Effector memory CD8-positive, alpha-beta T cell (primary cell): ENCODE data around the gene MAP3K9.
A peak's percentile ranks its signal among the peaks of the same experiment; 100 is the strongest.

Source experiments
- ATAC-seq: fragments of 150-1000 bp; cut with Tn5 transposase; replicated peaks from 2 replicates; pipeline ENCODE4 v1.10.0; 2021; ENCODE audit warnings: mild to moderate bottlenecking, moderate library complexity
- DNase-seq, 3 experiments: peaks; one replicate each; pipeline ENCODE4 v3.0.0; 2021
- H3K27ac Mint-ChIP-seq, 2 donors: one replicate each; pipeline ENCODE4 v1.8.0; 2022; ENCODE audit warnings: mild to moderate bottlenecking in 2 of 2, mixed read lengths in 2 of 2, moderate library complexity in 2 of 2
- H3K27me3 Mint-ChIP-seq, 2 donors: one replicate each; pipeline ENCODE4 v1.8.0; 2022; ENCODE audit warnings: mixed read lengths in 2 of 2
- H3K36me3 Mint-ChIP-seq: one replicate; pipeline ENCODE4 v1.8.0; 2022; ENCODE audit warnings: mild to moderate bottlenecking, moderate library complexity, mixed read lengths; ENCODE audit not compliant: insufficient read depth
- H3K4me1 Mint-ChIP-seq, 2 donors: one replicate each; pipeline ENCODE4 v1.8.0; 2022; ENCODE audit warnings: low read depth in 2 of 2, mixed read lengths in 2 of 2
- H3K4me3 Mint-ChIP-seq, 2 donors: one replicate each; pipeline ENCODE4 v1.8.0; 2022; ENCODE audit warnings: mild to moderate bottlenecking in 2 of 2, mixed read lengths in 2 of 2, moderate library complexity in 2 of 2
- H3K9me3 Mint-ChIP-seq, 2 donors: one replicate each; pipeline ENCODE4 v1.8.0; 2022; ENCODE audit warnings: mixed read lengths in 2 of 2

Gene MAP3K9

DNA sequence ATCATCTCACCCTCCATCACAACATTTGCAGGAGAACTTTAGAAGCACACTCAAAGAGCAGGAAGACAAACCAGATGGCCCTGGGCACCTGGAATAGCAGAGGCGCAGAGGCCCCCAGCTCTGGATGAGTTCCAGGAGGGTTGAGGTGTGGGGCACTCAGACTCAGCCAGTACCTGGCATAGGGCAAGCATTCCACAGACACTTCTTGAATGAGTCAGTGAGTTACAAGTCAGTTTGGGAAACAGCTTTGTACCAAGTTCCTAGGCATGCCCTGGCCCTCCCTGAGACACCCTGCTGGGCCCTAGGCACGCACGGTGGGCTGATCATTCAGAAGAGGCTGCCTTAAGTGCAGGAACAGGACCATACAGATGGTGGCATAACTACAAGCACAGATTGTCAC lies 54.3 kb downstream of the MAP3K9 start:
- H3K4me3 Mint-ChIP-seq = no peak overlapping the region

DNA sequence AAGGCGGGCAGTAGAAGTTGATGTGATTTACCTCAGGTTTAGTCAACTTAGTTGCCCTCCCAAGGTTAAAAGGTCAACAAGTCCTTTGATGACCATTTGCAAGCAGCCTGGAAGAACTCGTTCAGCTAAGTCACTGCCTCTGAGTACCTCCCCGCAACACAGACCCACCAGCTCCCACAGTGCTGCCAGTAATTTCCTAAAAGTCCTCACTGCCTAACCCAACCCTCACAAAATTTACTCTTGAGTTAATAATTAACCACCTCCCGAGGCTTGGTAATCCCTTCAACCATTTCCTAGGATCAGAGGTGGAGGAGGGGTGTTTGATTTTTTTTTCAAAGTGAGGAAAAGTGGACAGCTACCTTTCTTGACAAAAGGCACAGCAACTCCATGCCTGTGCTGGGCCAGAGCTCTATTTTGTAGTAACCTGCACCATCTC lies 55.8 kb downstream of the MAP3K9 start:
- H3K27me3 Mint-ChIP-seq = no peaks in the 10 kb centered on the region
- no peak overlapping the region for H3K4me3 Mint-ChIP-seq
- peaks cover 2% of the 10 kb centered on the region for H3K36me3 Mint-ChIP-seq
- no peaks in the 10 kb centered on the region for H3K4me1 Mint-ChIP-seq
- no peak for DNase-seq
- H3K27ac Mint-ChIP-seq = no peak overlapping the region
- H3K9me3 Mint-ChIP-seq = no peaks in the 10 kb centered on the region
- ATAC-seq = no peak

More for the DNA sequence above, 54.3 kb downstream of the MAP3K9 start:
- no peak for DNase-seq
- ATAC-seq = no peak
- no peaks in the 10 kb centered on the region for H3K4me1 Mint-ChIP-seq
- H3K36me3 Mint-ChIP-seq = peaks cover 2% of the 10 kb centered on the region
- no peak overlapping the region for H3K27ac Mint-ChIP-seq
- no peaks in the 10 kb centered on the region for H3K9me3 Mint-ChIP-seq
- no peaks in the 10 kb centered on the region for H3K27me3 Mint-ChIP-seq

DNA sequence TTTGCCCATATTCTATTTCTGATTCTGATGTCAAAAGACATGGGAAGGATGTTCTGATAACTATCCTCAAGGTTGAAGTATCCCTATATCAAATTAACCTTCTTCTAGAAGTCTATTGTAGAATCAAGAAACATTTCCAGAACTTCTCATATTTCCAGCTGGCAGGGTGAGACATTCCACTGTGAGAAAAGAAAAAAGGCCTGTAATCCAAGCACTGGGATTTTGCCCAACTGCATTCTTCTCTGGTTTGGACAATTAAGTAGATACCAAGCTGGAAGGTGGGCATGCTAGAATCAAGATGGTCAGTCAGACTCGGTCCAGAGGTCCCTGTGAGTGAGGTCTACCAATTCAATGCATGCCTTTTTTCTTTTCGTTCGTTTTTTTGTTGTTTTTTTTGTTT lies 60.9 kb downstream of the MAP3K9 start:
- Mint-ChIP-seq H3K27ac (no peak overlapping the region), H3K36me3 (no peaks in the 10 kb centered on the region), H3K27me3 (no peaks in the 10 kb centered on the region), H3K9me3 (no peaks in the 10 kb centered on the region), H3K4me1 (no peaks in the 10 kb centered on the region), H3K4me3 (no peak overlapping the region)
- DNase-seq (no peak), ATAC-seq (no peak)

DNA sequence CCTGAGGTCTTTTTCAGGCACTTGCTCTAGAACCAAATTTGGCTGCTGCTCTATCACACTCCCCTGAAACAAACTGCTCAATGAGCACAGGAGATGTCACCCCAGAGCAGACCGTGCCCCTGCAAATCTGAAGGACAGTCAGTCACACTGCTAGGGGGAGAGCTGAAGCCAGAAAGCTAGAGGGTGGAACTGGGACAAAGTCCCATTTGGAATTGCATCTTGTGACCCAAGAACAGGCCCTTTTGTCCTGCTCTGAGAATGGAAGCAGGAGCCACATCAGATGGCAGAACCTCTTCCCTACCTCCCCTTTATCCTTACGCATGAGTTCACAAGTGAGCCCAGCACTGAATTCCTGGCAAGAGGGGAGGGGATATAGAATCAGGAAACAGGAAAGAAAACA lies 64.7 kb downstream of the MAP3K9 start:
- H3K4me3 Mint-ChIP-seq = no peak overlapping the region
- H3K36me3 Mint-ChIP-seq = no peaks in the 10 kb centered on the region
- ATAC-seq = no peak
- no peaks in the 10 kb centered on the region for H3K27me3 Mint-ChIP-seq
- H3K9me3 Mint-ChIP-seq = no peaks in the 10 kb centered on the region
- no peak for DNase-seq
- no peak overlapping the region for H3K27ac Mint-ChIP-seq
- H3K4me1 Mint-ChIP-seq = no peaks in the 10 kb centered on the region

DNA sequence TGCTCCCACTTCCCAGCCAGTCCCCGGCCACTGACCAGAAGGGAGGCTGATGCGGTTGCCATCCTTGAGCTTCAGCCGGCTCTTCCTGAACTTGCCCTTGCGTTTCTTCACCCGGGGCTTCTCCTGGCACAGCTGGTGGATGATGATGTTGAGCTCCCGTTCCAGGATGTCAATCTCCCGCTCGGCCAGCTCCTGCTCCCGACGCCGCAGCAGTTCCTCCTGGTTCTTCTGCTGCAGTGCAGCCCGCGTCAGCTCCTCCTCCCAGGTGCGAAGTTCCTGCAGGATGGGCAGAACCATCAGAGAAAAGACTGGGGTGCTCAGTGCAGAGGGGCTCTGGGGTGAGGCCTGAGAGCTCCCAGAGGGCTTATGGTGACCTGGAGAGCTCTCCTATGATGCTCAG lies 67.0 kb downstream of the MAP3K9 start:
- H3K4me3 Mint-ChIP-seq = no peak overlapping the region
- H3K4me1 Mint-ChIP-seq = no peaks in the 10 kb centered on the region
- no peak overlapping the region for H3K27ac Mint-ChIP-seq
- ATAC-seq (no peak), DNase-seq (no peak)
- no peaks in the 10 kb centered on the region for H3K27me3 Mint-ChIP-seq
- no peaks in the 10 kb centered on the region for H3K36me3 Mint-ChIP-seq
- H3K9me3 Mint-ChIP-seq = no peaks in the 10 kb centered on the region

DNA sequence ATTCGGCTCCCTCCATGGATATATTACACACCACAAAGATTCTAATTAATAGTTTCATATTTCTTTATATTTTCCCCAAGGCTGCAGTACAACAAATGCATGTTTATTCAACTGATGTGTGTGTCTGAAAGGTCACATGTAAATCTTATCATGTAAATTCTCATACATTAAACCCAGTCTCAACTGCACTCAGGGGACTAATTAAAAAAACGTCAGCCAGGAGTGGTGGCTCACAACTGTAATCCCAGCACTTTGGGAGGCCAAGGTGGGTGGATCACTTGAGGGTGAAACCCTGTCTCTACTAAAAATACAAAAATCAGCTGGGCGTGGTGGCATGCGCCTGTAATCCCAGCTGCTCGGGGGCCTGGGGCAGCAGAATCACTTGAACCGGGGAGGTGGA lies 67.8 kb downstream of the MAP3K9 start:
- no peak for DNase-seq
- Mint-ChIP-seq H3K4me3 (no peak overlapping the region), H3K4me1 (no peaks in the 10 kb centered on the region), H3K27ac (no peak overlapping the region), H3K27me3 (no peaks in the 10 kb centered on the region), H3K9me3 (no peaks in the 10 kb centered on the region), H3K36me3 (no peaks in the 10 kb centered on the region)
- no peak for ATAC-seq

DNA sequence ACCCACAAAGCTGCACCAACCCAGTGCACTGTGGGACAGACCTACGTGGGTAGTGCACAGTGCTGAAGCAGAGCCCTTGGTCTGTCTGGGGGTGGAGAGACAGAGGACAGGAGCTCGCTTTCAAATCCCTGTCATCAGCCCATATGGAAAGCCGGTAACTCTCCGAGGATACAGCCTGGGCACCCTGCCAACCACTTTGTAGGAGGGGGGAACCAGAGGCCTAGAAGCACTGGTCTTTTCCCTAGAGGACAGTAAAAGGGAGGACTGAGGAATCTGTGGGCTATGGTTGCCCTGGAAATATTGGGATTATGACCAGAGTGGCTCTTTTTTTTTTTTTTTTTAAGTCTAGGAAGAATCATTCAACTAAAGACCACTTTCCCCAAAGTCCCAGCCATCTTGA lies 74.3 kb downstream of the MAP3K9 start:
- H3K9me3 Mint-ChIP-seq = no peaks in the 10 kb centered on the region
- H3K36me3 Mint-ChIP-seq = no peaks in the 10 kb centered on the region
- no peak for DNase-seq
- H3K27me3 Mint-ChIP-seq = no peaks in the 10 kb centered on the region
- no peak for ATAC-seq
- no peaks in the 10 kb centered on the region for H3K4me1 Mint-ChIP-seq
- no peak overlapping the region for H3K27ac Mint-ChIP-seq
- H3K4me3 Mint-ChIP-seq = no peak overlapping the region

DNA sequence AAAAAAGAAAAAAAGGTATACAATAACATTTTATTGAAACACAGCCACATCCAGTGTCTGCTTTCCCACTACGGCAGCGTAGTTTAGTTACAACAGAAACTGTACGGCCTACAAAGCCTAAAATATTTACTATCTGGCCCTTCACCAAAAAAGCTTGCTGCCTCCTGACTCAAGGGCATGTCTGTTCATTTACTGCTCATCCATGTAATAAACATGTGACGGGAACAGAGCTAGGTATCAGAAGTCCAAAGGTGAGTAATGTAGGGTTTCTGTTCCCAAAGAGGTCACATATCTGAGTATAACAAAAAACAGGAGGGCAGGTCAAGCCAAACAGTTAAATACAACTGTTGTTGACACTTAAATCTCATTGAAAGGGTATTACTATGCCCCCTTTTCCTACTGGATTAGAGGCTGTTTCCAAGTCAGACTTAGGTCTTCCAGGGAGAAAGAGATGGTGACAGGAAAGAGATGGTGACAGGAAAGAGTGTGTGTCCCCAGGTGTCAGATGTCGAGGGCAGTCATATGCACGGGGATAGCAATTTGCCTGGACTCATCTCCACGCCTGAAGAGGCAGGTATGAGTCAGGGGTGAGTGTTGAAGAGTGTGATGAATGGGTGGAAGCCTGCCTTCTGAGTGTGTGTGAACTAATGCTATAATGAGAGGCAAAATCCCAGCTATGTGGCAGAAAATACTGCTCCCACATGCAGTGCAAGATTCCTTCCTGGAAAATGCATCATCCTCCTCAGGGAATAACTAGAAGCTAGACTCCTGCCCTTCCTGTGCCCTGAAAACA lies 77.7 kb downstream of the MAP3K9 start:
- DNase-seq (no peak), ATAC-seq (no peak)
- no peaks in the 10 kb centered on the region for H3K36me3 Mint-ChIP-seq
- H3K27me3 Mint-ChIP-seq = no peaks in the 10 kb centered on the region
- no peaks in the 10 kb centered on the region for H3K4me1 Mint-ChIP-seq
- H3K4me3 Mint-ChIP-seq = no peak overlapping the region
- no peaks in the 10 kb centered on the region for H3K9me3 Mint-ChIP-seq
- peak overlapping the region in 1 of 2 donors; percentile 13 for H3K27ac Mint-ChIP-seq

DNA sequence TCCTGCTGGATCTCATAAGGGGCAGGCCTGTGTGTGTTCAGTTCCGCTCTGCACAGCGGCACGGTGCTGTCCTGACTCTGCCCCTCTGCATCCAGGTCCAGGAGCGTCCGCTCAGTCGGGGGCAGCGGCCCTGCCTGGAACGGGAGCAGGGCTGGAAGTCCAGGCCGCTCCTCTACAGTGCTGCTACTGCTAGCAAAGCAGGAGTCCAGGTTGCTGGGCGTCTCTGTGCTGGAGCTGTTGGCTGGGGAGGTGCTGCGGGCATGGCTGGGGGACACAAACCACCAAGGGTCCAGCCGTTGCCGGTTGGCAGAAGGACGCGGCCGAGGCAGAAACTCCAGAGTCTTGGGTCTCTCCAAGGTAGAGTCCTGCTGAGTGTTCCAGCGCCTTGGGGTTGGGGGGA lies 78.9 kb downstream of the MAP3K9 start:
- H3K27ac Mint-ChIP-seq = no peak overlapping the region
- no peak for DNase-seq
- H3K4me1 Mint-ChIP-seq = no peaks in the 10 kb centered on the region
- H3K4me3 Mint-ChIP-seq = no peak overlapping the region
- no peak for ATAC-seq
- no peaks in the 10 kb centered on the region for H3K27me3 Mint-ChIP-seq
- H3K9me3 Mint-ChIP-seq = no peaks in the 10 kb centered on the region
- H3K36me3 Mint-ChIP-seq = no peaks in the 10 kb centered on the region

DNA sequence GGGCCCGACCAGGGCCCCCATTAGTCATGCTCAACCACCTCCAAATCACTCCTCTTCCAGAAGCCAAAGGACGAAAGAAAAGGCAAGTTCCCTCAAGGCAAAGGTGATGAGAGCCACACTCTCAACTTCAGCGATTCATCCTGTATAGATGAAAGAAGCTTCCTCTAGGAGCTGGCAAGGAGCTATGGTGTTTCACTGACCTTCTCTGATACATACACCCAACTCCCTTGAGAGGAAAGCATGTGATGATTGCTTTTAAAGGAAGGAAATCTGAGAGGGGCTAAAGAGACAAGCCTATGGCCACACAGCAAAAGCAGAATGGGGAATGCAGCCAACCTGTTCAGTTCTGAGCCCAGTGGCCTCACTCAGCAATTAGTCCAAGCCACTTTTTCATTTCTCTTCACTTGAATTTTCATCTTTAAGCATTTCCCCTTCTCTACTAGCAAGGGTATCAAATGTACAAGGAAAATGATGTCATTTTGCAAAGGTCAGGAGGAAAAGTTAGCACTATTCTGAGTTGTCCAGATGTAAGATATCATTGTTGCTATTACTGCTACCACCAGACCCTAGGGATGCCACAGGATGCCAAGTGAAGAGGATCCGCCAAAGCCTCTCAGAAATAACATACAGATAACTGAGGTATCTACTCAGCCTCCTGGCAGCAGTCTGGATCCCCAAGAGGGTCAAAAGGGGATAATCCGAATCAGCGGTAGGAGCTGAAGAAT lies 82.5 kb downstream of the MAP3K9 start:
- H3K9me3 Mint-ChIP-seq = no peaks in the 10 kb centered on the region
- H3K4me3 Mint-ChIP-seq = no peak overlapping the region
- no peaks in the 10 kb centered on the region for H3K27me3 Mint-ChIP-seq
- no peaks in the 10 kb centered on the region for H3K36me3 Mint-ChIP-seq
- H3K4me1 Mint-ChIP-seq = no peaks in the 10 kb centered on the region
- H3K27ac Mint-ChIP-seq = no peak overlapping the region
- ATAC-seq (no peak), DNase-seq (no peak)

DNA sequence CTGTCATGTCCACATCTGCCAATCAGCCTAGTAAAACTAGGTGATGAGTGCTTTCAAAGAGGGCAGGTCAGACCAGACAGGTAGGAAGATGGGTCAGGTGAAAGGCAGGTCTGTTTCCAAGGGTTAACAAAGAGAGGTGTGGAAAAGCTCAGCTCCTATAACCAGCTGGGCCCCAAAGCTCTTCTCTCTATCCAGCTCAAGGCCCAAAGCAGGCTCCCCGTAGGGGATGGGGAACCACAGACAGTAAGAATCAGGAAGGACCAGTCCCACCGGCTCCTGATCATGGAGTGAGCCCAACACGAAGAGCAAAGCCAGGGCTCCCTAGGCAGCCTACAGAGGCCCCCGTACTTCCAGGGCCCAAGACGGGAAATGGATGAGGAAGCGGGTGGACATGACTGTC lies 84.4 kb downstream of the MAP3K9 start:
- no peak overlapping the region for H3K27ac Mint-ChIP-seq
- H3K4me1 Mint-ChIP-seq = no peaks in the 10 kb centered on the region
- no peaks in the 10 kb centered on the region for H3K36me3 Mint-ChIP-seq
- H3K9me3 Mint-ChIP-seq = no peaks in the 10 kb centered on the region
- DNase-seq = no peak
- no peak overlapping the region for H3K4me3 Mint-ChIP-seq
- no peak for ATAC-seq
- no peaks in the 10 kb centered on the region for H3K27me3 Mint-ChIP-seq

DNA sequence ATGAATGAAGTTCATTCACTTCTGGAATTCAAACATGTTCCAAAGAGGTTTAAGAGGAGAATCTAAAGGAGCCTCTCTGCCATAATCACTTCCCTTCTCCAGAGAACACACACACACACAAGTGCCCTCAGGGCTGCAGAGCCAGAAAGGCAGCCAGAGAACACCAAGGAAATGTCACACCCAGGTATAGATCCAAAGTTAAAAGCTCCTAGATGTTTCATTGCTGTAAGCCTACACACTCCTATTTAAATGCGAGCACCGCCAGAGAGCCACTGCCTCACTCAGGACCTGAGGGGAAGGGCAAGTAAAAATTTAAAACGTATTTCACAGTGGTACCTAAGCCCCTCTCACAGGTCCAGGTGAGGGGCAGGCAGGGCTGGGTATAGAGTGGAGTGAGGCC lies 85.2 kb downstream of the MAP3K9 start:
- ATAC-seq (no peak), DNase-seq (no peak)
- Mint-ChIP-seq H3K27ac (no peak overlapping the region), H3K36me3 (no peaks in the 10 kb centered on the region), H3K9me3 (no peaks in the 10 kb centered on the region), H3K27me3 (no peaks in the 10 kb centered on the region), H3K4me1 (no peaks in the 10 kb centered on the region), H3K4me3 (no peak overlapping the region)

DNA sequence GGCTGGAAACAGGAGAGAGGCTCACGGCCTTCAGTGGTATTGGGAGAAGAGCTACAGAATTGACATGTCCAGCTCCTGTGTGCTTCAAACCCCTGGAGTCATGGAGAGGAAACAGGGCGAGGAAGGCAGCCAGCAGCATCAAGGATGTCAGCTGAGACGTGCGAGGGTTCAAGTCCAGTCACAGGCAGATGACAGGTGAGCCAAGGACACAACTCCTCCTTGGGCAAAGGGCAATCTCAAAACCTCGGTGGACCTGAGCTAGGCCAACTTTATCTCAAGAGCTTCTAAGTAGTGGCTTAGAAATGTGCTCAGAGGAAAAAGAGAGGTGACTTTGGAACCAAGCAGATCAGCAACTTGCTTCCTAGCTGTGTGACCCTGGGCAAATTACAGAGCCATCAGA lies 86.0 kb downstream of the MAP3K9 start:
- ATAC-seq (no peak), DNase-seq (no peak)
- H3K4me1 Mint-ChIP-seq = no peaks in the 10 kb centered on the region
- no peak overlapping the region for H3K4me3 Mint-ChIP-seq
- H3K27ac Mint-ChIP-seq = no peak overlapping the region
- no peaks in the 10 kb centered on the region for H3K36me3 Mint-ChIP-seq
- H3K27me3 Mint-ChIP-seq = no peaks in the 10 kb centered on the region
- no peaks in the 10 kb centered on the region for H3K9me3 Mint-ChIP-seq

DNA sequence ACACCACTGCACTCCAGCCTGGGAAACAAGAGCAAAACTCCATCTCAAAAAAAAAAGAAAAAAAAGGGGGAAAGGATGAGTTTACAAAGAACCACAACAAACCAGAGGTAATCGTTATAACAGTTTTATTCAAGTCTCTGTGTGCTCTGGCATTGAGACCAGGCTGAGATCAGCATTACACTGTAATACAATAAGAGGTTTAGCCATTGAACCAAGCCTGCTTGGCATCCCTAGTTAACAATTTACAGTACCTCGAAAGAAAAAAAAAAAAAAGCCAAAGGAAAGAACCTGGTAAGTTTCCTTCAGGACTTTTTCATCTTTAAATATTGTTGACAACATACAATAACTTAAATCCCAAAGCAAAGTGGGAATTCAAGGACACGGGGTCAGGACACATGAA lies 86.9 kb downstream of the MAP3K9 start:
- no peak for DNase-seq
- ATAC-seq = no peak
- no peaks in the 10 kb centered on the region for H3K9me3 Mint-ChIP-seq
- H3K36me3 Mint-ChIP-seq = no peaks in the 10 kb centered on the region
- H3K27me3 Mint-ChIP-seq = no peaks in the 10 kb centered on the region
- H3K4me1 Mint-ChIP-seq = no peaks in the 10 kb centered on the region
- H3K4me3 Mint-ChIP-seq = no peak overlapping the region
- H3K27ac Mint-ChIP-seq = no peak overlapping the region
